Fibroblast of pulmonary artery (primary cell): ENCODE results near the gene PTPRJ.

Source experiments
- DNase-seq: peaks from one replicate; pipeline ENCODE4 v3.0.0-alpha.2; 2010; ENCODE audit warnings: low read depth
- H3K4me3 ChIP-seq: replicated peaks from 2 replicates; pipeline ENCODE4 v1.5.1; 2011; ENCODE audit warnings: low read depth, mild to moderate bottlenecking, control low read depth, low read length, moderate library complexity
- CTCF ChIP-seq: IDR thresholded peaks from 2 replicates; pipeline ENCODE4 v1.5.1; 2011; ENCODE audit warnings: mild to moderate bottlenecking, control low read depth, low read length, inconsistent platforms; ENCODE audit errors: missing control alignments

The PTPRJ gene

GRCh38 chr11:48056325-48057183 lies 76.2 kb downstream of the PTPRJ start:
- H3K4me3 ChIP-seq: no peak overlapping the region
- no peak for TF ChIP-seq CTCF
- DNase-seq: no peak

GRCh38 chr11:48058064-48058463 lies 77.7 kb downstream of the PTPRJ start:
- no peak for TF ChIP-seq CTCF

GRCh38 chr11:48058788-48059187 lies 78.4 kb downstream of the PTPRJ start:
- no peak for TF ChIP-seq CTCF
- DNase-seq: no peak
- H3K4me3 ChIP-seq: no peak overlapping the region

More at GRCh38 chr11:48058064-48058463, 77.7 kb downstream of the PTPRJ start:
- DNase-seq: no peak
- H3K4me3 ChIP-seq: no peak overlapping the region

GRCh38 chr11:48062649-48063048 lies 82.3 kb downstream of the PTPRJ start:
- DNase-seq: no peak
- TF ChIP-seq CTCF: no peak
- H3K4me3 ChIP-seq: no peak overlapping the region

GRCh38 chr11:48063424-48063978 lies 83.1 kb downstream of the PTPRJ start:
- no peak for TF ChIP-seq CTCF
- DNase-seq: peak; percentile 93
- H3K4me3 ChIP-seq: no peak overlapping the region

- no peak for TF ChIP-seq CTCF
- H3K4me3 ChIP-seq: no peak overlapping the region
- peak; percentile 61 for DNase-seq
Observed at GRCh38 chr11:48064306-48064705, 83.9 kb downstream of the PTPRJ start.
